ENCODE results near the gene KLHL17.

- TF ChIP-seq, protein P1, sequence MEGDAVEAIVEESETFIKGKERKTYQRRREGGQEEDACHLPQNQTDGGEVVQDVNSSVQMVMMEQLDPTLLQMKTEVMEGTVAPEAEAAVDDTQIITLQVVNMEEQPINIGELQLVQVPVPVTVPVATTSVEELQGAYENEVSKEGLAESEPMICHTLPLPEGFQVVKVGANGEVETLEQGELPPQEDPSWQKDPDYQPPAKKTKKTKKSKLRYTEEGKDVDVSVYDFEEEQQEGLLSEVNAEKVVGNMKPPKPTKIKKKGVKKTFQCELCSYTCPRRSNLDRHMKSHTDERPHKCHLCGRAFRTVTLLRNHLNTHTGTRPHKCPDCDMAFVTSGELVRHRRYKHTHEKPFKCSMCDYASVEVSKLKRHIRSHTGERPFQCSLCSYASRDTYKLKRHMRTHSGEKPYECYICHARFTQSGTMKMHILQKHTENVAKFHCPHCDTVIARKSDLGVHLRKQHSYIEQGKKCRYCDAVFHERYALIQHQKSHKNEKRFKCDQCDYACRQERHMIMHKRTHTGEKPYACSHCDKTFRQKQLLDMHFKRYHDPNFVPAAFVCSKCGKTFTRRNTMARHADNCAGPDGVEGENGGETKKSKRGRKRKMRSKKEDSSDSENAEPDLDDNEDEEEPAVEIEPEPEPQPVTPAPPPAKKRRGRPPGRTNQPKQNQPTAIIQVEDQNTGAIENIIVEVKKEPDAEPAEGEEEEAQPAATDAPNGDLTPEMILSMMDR (IDR thresholded peaks at IDR 0.05; ENCODE audit: low read depth, low read length, missing input control) = no peak
- TF ChIP-seq JUND (IDR thresholded peaks at IDR 0.05) (no peak), REST (IDR thresholded peaks at IDR 0.05) (no peak), ATF3 (IDR thresholded peaks at IDR 0.05) (no peak), ZBTB33 (IDR thresholded peaks at IDR 0.05) (no peak), TAF1 (conservative IDR thresholded peaks at IDR 0.05) (no peak), HNF4A (conservative IDR thresholded peaks at IDR 0.05) (no peak)
These were observed 40.8 kb downstream of the KLHL17 start for GRCh38 chr1:1001057-1001783.
